ENCODE measurements around the gene TTYH3.
"Not testable (repeated sequence)": the region's sequence is repeated elsewhere in the genome, so short reads cannot be mapped to it uniquely, and the experiment has no call there.

The TTYH3 gene

DNA sequence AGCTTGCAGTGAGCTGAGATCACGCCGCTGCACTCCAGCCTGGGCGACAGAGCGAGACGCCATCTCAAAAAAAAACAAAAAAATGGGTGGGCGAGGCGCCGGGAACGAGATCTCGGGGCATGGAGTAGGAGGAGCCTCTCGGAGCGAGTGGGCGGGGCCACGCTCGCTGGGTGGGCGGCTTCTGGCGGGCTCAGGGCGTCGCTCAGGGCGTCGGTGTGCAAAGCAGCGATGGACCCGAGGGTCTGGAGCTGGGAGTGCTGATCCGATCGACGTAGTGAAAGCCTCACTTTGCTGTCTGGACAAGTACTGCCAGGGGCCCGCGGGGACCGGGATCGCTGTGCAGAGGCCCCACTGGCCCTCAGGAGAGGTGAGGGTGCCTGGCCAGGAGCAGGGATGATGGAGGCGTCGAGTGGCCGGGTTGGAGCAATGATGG is 33.6 kb downstream of the TTYH3 start:
- WGBS = 91% methylated on average over 33 of the region's 33 CpGs
- Histone ChIP-seq H3K4me1 (ENCODE audit: insufficient read depth, low read length) (no peaks in the 10 kb centered on the region), H3K36me3 (ENCODE audit: insufficient read depth, low read length) (peaks cover 10% of the 10 kb centered on the region; the same call in 1 of the 2 replicates), H3K27ac (ENCODE audit: low read depth, low read length) (no peak overlapping the region), H3K4me3 (ENCODE audit: low read length) (no peak overlapping the region), H3K9ac (ENCODE audit: low read depth, low read length) (no peak overlapping the region), H3K27me3 (ENCODE audit: insufficient read depth, low read length) (no peaks in the 10 kb centered on the region), H3K9me3 (ENCODE audit: insufficient read depth, low read depth, low read length) (no peaks in the 10 kb centered on the region)

- Histone ChIP-seq H3K9ac (ENCODE audit: low read depth, low read length) (no peak overlapping the region), H3K27ac (ENCODE audit: low read depth, low read length) (no peak overlapping the region), H3K36me3 (ENCODE audit: insufficient read depth, low read length) (peaks cover 10% of the 10 kb centered on the region; the same call in 1 of the 2 replicates), H3K4me3 (ENCODE audit: low read length) (no peak overlapping the region), H3K9me3 (ENCODE audit: insufficient read depth, low read depth, low read length) (no peaks in the 10 kb centered on the region), H3K4me1 (ENCODE audit: insufficient read depth, low read length) (no peaks in the 10 kb centered on the region), H3K27me3 (ENCODE audit: insufficient read depth, low read length) (no peaks in the 10 kb centered on the region)
- WGBS = 84% methylated on average over 4 of the region's 6 CpGs
Observed at GRCh38 chr7:2666155-2666554, 34.4 kb downstream of the TTYH3 start.

DNA sequence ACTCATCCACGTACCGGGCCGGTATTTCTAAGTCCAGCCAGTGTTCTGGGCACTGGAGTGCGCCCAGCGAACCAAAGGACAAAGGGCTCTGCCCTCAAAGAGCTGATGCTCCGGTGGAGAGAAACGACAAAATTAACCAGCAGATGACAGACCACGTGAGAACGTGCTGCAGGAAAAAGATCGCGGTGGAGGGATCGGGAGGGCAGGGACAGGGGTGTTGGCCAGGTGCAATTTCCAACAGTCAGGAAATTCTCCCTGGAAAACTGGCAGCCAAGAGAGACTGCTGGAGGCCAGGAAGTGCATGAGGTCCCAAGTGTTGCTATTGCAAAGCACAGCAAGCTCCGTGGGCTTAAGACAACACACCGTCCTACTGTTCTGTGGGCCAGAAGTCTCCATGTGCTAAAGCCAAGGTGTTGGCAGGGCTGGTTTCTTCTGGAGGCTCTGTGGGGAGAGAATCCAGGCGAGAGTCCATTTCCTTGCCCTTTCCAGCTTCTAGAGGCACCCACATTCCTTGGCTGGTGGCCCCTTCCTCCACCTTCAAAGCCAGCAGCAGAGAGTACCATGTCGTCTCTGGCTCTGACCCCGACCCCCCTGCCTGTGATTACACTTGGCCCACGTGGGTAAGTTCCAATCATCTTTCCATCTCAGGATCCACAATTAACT is 34.9 kb downstream of the TTYH3 start:
- peaks cover 6% of the 10 kb centered on the region; the same call in 1 of the 2 replicates for H3K36me3 ChIP-seq (ENCODE audit: insufficient read depth, low read length)
- H3K27me3 ChIP-seq (ENCODE audit: insufficient read depth, low read length) = no peaks in the 10 kb centered on the region
- H3K9ac ChIP-seq (ENCODE audit: low read depth, low read length) = no peak overlapping the region
- no peaks in the 10 kb centered on the region for H3K9me3 ChIP-seq (ENCODE audit: insufficient read depth, low read depth, low read length)
- WGBS = 87% methylated on average over 18 of the region's 18 CpGs
- H3K27ac ChIP-seq (ENCODE audit: low read depth, low read length) = no peak overlapping the region
- H3K4me1 ChIP-seq (ENCODE audit: insufficient read depth, low read length) = no peaks in the 10 kb centered on the region
- H3K4me3 ChIP-seq (ENCODE audit: low read length) = no peak overlapping the region

DNA sequence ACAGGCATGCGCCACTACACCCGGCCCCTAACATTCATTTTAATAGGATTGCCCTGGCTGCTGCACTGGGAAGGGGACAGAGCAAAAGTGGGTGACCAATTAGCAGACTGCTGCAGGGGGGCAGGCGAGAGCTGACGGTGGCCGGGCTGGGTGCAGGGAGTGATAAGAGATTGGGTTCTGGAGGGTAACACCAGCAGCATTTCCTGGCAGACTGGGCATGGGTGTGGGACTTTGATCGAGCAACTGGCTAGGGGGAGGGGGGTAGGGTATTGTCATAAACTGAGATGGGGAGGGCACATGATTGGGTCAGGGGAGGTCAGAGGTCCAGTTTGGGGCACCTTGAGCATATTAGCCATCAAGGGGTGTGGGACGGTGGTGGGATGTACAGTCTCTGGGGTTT is 36.1 kb downstream of the TTYH3 start:
- whole genome bisulfite sequencing = 87% methylated on average over 7 of the region's 7 CpGs
- Histone ChIP-seq H3K9me3 (ENCODE audit: insufficient read depth, low read depth, low read length) (no peaks in the 10 kb centered on the region), H3K9ac (ENCODE audit: low read depth, low read length) (no peak overlapping the region), H3K36me3 (ENCODE audit: insufficient read depth, low read length) (no peaks in the 10 kb centered on the region), H3K4me3 (ENCODE audit: low read length) (no peak overlapping the region), H3K27ac (ENCODE audit: low read depth, low read length) (no peak overlapping the region), H3K27me3 (ENCODE audit: insufficient read depth, low read length) (no peaks in the 10 kb centered on the region), H3K4me1 (ENCODE audit: insufficient read depth, low read length) (no peaks in the 10 kb centered on the region)

- H3K27me3 ChIP-seq (ENCODE audit: insufficient read depth, low read length) = no peaks in the 10 kb centered on the region
Observed at GRCh38 chr7:2668401-2668800, 36.6 kb downstream of the TTYH3 start.

DNA sequence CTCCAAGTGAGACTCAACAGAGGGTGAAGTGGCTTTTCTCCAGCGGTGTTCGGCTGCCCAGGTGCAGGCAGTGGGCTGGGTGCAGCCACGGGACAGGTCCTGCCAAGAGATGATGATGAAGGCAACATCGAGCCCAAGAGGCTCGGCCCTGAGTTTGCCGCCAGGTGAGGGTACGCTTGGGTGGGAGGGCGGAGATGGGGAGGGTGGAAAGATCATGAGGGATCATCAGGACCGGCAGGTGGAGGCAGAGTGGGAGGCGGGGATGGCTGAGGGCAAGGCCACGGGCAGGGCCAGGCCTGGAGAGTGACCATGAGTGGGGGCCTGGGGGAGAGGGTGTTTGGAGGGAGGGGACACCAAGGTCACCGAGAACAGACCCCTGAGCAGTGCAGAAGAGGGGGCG is 38.4 kb downstream of the TTYH3 start:
- WGBS = 91% methylated on average over 13 of the region's 13 CpGs

More at GRCh38 chr7:2668401-2668800, 36.6 kb downstream of the TTYH3 start:
- no peak overlapping the region for H3K9ac ChIP-seq (ENCODE audit: low read depth, low read length)
- no peaks in the 10 kb centered on the region for H3K9me3 ChIP-seq (ENCODE audit: insufficient read depth, low read depth, low read length)
- H3K4me3 ChIP-seq (ENCODE audit: low read length) = no peak overlapping the region
- 95% methylated on average over 6 of the region's 6 CpGs for WGBS
- no peaks in the 10 kb centered on the region for H3K4me1 ChIP-seq (ENCODE audit: insufficient read depth, low read length)
- no peaks in the 10 kb centered on the region for H3K36me3 ChIP-seq (ENCODE audit: insufficient read depth, low read length)
- no peak overlapping the region for H3K27ac ChIP-seq (ENCODE audit: low read depth, low read length)

GRCh38 chr7:2670720-2671391 is 39.1 kb downstream of the TTYH3 start:
- Histone ChIP-seq H3K36me3 (ENCODE audit: insufficient read depth, low read length) (no peaks in the 10 kb centered on the region), H3K27me3 (ENCODE audit: insufficient read depth, low read length) (no peaks in the 10 kb centered on the region), H3K27ac (ENCODE audit: low read depth, low read length) (no peak overlapping the region), H3K9me3 (ENCODE audit: insufficient read depth, low read depth, low read length) (no peaks in the 10 kb centered on the region), H3K4me3 (ENCODE audit: low read length) (no peak overlapping the region), H3K9ac (ENCODE audit: low read depth, low read length) (no peak overlapping the region), H3K4me1 (ENCODE audit: insufficient read depth, low read length) (no peaks in the 10 kb centered on the region)
- 38% methylated on average over 25 of the region's 25 CpGs for WGBS

More for the DNA sequence above, 38.4 kb downstream of the TTYH3 start:
- Histone ChIP-seq H3K4me1 (ENCODE audit: insufficient read depth, low read length) (no peaks in the 10 kb centered on the region), H3K27me3 (ENCODE audit: insufficient read depth, low read length) (no peaks in the 10 kb centered on the region), H3K9me3 (ENCODE audit: insufficient read depth, low read depth, low read length) (no peaks in the 10 kb centered on the region), H3K27ac (ENCODE audit: low read depth, low read length) (no peak overlapping the region), H3K9ac (ENCODE audit: low read depth, low read length) (no peak overlapping the region), H3K4me3 (ENCODE audit: low read length) (no peak overlapping the region), H3K36me3 (ENCODE audit: insufficient read depth, low read length) (no peaks in the 10 kb centered on the region)

- H3K9me3 ChIP-seq (ENCODE audit: insufficient read depth, low read depth, low read length); H3K36me3 ChIP-seq (ENCODE audit: insufficient read depth, low read length); H3K9ac ChIP-seq (ENCODE audit: low read depth, low read length); H3K27me3 ChIP-seq (ENCODE audit: insufficient read depth, low read length); H3K4me1 ChIP-seq (ENCODE audit: insufficient read depth, low read length); H3K27ac ChIP-seq (ENCODE audit: low read depth, low read length); H3K4me3 ChIP-seq (ENCODE audit: low read length): not testable (repeated sequence)
- 88% methylated on average over 1 of the region's 6 CpGs for WGBS
Observed at GRCh38 chr7:2673214-2673613, 41.4 kb downstream of the TTYH3 start.

DNA sequence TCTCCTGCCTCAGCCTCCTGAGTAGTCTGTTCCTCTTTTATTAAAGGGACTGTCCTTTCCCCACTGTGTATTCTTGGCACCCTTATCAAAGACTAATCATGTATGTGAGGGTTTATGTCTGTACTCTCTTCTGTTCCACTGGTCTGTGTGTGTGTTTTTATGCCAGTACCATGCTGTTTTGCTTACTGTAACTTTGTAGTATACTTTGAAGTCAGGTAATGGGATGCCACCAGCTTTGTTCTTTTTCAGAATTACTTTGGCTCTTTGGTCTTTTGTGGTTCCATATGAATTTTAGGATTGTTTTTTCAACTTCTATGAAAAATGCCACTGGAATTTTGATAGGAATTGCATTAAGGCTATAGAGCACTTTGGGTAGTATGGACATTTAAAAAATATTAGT is 42.1 kb downstream of the TTYH3 start:
- Histone ChIP-seq H3K27me3 (ENCODE audit: insufficient read depth, low read length) (no peaks in the 10 kb centered on the region), H3K9ac (ENCODE audit: low read depth, low read length) (no peak overlapping the region), H3K4me1 (ENCODE audit: insufficient read depth, low read length) (no peaks in the 10 kb centered on the region), H3K9me3 (ENCODE audit: insufficient read depth, low read depth, low read length) (no peaks in the 10 kb centered on the region), H3K4me3 (ENCODE audit: low read length) (no peak overlapping the region), H3K36me3 (ENCODE audit: insufficient read depth, low read length) (no peaks in the 10 kb centered on the region), H3K27ac (ENCODE audit: low read depth, low read length) (no peak overlapping the region)

DNA sequence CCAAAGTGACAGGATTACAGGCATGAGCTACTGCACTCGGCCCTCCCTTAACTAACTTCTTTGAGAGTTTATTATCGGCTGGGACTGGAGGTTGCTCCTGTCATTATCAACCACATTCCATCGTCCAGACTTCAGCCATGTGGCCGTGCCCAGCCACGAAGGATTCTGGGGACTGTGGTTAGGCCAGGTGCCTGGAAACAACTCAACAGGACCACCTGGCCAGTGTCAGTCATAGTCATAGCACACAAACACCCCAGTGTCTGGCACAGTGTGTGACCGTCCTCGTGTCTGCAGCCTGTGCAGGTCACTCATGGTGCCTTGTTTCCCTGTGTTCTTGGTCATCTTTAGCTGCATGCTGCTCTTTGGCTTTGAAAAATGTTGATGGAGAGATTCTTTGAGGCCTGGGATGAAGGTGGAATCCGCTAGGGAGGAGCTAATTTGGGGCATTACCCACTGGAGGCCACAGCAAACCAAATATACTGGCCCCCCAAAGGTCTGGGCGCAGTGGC is 43.5 kb downstream of the TTYH3 start:
- H3K9ac ChIP-seq (ENCODE audit: low read depth, low read length) = no peak overlapping the region
- H3K36me3 ChIP-seq (ENCODE audit: insufficient read depth, low read length) = no peaks in the 10 kb centered on the region
- H3K27me3 ChIP-seq (ENCODE audit: insufficient read depth, low read length) = no peaks in the 10 kb centered on the region
- H3K9me3 ChIP-seq (ENCODE audit: insufficient read depth, low read depth, low read length) = no peaks in the 10 kb centered on the region
- WGBS = 69% methylated on average over 8 of the region's 9 CpGs
- H3K27ac ChIP-seq (ENCODE audit: low read depth, low read length) = no peak overlapping the region
- no peaks in the 10 kb centered on the region for H3K4me1 ChIP-seq (ENCODE audit: insufficient read depth, low read length)
- no peak overlapping the region for H3K4me3 ChIP-seq (ENCODE audit: low read length)

- not testable (repeated sequence) for H3K4me3 ChIP-seq (ENCODE audit: low read length); H3K4me1 ChIP-seq (ENCODE audit: insufficient read depth, low read length); H3K9me3 ChIP-seq (ENCODE audit: insufficient read depth, low read depth, low read length); H3K27ac ChIP-seq (ENCODE audit: low read depth, low read length); H3K36me3 ChIP-seq (ENCODE audit: insufficient read depth, low read length); H3K27me3 ChIP-seq (ENCODE audit: insufficient read depth, low read length); H3K9ac ChIP-seq (ENCODE audit: low read depth, low read length)
- WGBS = 92% methylated on average over 7 of the region's 8 CpGs
Observed at GRCh38 chr7:2676576-2676975, 44.8 kb downstream of the TTYH3 start.
